Activated T-helper 9 cell treated with anti-CD3 and anti-CD28 coated beads, Interleukin-2, amount 50 U/mL, for 16 hours (primary cell): Measurements from ENCODE around the gene PEX1.
"Not testable (repeated sequence)": the region's sequence is repeated elsewhere in the genome, so short reads cannot be mapped to it uniquely, and the experiment has no call there.

Source experiments
- DNase-seq: peaks from one replicate; pipeline ENCODE4 v3.0.0-alpha.2; 2020; ENCODE audit warnings: low read depth

PEX1 gene

DNA sequence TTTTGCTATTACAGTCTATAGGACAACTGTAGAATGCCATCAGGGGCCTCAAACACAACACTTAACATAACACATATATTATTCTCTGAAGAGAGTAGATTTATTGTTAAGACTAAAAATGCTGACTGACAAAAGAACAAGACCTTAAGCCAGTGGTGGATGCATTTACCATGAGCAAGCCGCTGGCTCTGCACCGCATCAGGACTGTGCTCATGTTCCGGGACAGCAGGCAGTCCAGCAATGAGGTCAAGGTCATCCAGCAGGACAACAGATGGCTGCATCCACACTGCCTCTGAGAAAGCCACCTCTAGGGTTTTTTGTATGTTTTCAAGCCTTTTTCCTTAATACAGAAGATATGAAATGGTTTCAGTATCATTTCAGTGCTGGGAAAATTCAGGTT lies 23.8 kb downstream of the PEX1 start:
- DNase-seq = no peak

DNA sequence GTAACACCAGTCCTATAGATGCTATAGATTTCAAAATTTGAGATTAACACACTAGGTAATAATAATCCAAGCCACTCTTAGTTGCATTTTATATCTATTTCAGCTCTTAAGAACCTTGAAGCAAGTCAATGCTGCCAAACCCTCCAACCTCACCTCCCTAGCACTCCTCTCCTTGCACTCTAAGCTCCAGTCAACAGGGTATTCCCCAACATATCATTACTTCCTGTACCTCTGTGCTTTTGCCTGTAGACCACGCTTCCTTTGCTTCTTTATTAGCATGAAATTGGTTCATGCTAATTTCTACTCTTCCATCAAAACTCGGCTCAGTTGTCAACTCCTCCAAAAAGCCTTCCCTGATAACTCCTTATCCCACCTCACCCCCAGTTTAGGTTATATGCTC lies 24.6 kb downstream of the PEX1 start:
- DNase-seq = no peak

DNA sequence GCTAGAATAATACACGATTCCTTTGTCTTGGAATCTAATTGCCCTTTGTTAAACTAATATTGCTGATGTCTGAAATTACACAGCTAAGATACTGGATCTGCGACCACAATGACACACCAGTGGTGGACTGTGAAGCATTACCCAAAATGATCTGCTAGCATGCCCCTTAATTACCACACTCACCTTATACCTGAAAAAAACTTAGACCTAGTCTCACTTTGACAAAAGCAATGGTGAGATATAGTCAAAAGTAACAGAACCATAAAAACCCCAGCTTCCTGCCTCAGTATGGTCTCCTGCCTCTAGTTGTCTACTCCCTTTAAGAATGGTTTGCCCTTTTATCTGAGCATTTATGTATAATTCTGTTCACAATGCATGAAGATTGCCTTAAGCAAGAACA lies 29.8 kb downstream of the PEX1 start:
- DNase-seq = no peak

DNA sequence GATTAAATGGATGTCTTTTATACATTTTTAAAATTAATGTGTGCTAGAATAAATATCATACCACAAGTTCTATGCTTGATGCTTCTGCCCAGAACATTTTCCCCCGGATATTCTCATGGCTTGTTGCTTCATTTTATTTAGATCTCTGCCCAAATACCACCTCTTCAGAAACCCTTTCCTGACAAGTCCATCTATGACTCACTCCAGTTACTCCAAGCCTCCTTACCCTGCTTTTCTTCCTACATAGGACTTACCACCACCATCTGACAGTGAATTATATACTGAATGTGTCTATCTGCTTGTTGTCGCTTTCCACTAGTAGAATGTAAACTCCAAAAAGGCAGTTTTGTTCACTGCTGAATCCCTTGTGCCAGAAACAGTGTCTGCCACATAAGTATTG lies 31.4 kb downstream of the PEX1 start:
- DNase-seq = no peak

DNA sequence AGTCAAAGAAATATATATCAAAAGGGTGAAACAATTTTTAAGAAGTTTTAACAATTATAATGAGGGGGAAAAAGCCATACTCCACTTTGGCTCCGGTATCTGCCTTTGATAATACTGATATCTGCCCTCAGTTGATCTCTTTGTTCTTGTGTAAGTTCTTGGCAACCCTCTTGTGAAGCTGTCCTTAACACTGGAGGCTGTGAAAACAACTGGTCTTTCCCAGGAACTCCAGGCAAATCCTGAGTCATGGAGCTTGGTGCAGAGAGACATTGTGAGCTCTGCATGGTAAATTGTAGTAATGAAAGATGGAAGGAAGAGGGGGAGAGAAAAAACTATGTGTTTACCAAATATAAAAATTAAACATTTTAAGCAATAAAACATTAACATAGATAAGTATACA lies 38.7 kb downstream of the PEX1 start:
- no peak for DNase-seq

DNA sequence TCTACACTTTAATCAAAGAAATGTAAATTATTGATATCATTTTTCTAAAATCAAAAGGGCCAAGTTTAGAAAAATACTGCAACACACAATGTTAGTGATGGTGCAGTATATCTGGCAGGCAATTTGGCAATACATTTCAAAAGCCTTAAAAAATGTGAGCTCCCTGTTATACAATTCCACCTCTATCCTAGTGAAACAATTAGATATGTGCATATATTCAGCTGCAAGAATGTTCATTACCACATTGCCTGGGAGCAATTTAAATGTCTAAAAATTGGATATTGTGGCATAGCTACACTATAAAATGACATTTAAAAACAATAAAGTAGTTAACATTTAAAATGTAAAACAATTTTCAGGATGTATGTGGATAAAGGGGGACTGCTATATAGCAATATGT lies 40.5 kb downstream of the PEX1 start:
- DNase-seq = no peak

DNA sequence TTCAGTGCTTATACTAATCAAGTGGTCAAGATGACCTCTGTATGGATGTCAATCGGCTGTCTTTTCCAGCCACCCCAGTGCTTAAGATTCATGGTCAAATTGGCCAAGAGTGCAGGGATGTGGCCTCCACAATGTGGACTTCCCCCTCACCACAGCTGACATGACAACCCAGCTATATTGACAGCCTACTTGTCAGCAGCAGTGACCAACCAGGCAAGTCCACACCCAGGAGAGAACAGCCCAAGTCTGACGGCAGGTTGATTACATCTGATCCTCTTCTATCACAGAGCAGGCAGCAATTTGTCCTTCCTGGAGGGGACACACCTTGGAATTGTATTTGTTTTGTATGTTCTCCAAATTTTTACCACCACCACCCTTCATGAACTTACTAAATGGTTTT lies 42.3 kb downstream of the PEX1 start:
- DNase-seq = no peak

DNA sequence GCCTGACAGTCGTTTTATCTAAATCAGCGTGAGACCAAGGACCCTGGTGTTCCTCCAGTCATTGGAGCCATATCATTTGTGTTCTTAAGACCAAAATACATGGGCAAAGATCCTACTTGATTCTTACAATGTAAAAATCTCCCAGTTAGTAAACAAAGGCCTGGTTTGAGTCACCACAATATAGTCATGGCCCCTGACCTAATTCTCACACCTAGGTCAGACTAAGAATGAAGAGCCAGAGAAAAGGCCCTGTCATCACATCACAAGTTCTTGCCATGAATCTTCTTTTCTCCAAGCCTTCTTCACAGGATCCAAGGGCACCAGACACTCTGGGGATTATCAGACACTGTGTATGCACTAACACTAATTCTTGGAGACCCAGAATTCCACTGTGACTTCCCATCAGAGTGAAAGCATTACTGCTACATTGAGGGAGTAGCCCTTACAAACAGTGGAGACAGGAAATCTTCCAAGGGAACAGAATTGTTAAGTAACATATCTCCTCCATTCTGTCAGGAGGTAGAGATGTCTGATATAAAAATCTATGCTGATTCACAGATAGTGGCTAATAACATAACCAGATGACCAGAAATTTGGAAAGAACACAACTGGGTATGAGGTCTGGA lies 42.9 kb downstream of the PEX1 start:
- no peak for DNase-seq

DNA sequence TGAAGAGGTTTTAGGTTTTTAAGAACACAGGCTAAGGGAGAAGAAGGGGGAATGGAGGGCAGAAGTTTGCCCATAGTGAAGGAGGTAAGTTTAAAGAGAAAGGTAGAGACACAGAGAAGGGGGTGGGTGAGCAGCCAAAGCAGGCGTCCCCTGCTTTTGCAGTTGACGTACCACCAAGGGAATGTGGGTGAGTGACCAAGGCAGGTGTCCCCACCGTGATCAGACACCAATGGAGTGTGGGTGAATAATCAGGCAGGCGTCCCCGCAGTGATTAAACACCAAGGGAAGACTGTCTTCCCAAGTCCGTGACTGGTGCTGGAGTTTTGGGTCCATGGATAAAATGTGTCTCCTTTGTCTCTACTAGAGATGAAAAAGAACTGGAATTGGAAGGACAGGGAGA lies 44.1 kb downstream of the PEX1 start:
- not testable (repeated sequence) for DNase-seq

DNA sequence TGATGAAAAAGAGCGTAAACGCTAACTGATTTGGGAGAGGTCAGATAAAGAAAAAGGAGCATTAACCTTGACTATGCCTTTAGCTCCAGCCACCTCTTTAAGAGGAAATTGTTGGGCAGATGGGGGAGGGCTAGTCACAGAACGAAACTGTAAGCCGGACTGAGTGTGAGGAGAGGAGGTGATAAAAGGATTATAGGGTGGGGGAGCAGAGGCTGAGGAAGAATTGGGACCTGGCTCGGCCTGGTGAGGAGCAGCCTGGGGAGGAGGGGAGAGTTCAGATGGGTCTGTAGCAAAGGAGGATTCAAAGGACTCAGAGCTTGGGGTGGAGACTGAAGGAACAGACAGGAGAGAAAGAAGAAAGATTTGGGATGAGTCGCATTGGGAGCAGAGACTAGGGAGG lies 44.7 kb downstream of the PEX1 start:
- DNase-seq = not testable (repeated sequence)

DNA sequence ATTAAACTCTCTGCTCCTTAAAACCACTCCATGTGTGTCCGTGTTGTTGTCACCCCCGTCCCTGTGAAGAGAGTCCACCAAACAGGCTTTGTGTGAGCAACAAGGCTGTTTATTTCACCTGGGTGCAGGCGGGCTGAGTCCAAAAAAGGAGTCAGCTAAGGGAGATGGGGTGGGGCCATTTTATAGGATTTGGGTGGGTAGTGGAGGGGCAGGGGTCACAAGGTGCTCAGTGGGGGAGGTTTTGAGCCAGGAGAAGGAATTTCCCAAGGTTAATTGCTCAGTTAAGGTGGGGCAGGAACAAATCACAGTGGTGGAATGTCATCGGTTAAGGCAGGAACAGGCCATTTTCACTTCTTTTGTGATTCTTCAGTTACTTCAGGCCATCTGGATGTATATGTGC lies 49.2 kb downstream of the PEX1 start:
- not testable (repeated sequence) for DNase-seq

DNA sequence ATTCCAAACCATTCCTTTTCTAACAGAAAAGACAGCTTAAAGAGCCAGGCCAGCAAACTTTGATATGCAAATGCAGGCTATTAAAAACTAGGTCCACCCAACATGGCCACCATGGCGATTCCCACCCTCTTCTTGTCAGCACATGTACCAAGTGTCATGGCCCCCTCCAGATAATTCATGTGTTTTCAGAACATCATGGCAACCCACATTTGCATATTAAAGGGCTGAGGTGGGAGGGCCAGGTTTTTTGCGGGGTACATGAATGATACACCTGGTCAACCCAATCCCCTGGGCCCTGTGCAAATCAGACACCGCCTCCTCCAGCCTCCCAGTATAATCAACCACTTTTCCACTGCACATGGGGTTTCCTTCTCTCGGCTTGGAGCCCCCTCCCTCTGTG lies 49.6 kb downstream of the PEX1 start:
- DNase-seq = no peak

DNA sequence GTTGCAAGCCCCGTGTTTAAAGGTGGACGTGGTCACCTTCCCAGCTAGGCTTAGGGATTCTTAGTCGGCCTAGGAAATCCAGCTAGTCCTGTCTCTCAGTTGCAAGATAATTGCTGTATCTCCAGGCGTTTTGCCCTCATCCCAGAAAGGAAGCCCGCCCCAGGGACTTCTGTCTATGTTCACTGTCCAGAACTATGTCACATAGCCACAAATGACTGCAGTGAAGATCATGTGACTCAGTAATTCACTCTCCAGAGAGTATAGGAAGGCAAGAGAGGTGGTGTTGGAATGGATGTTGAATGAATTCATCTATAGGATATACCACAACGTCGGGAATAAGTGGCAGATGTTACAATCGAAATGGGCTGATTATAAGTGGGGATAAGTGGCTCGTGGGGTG lies 50.2 kb downstream of the PEX1 start:
- DNase-seq = no peak

DNA sequence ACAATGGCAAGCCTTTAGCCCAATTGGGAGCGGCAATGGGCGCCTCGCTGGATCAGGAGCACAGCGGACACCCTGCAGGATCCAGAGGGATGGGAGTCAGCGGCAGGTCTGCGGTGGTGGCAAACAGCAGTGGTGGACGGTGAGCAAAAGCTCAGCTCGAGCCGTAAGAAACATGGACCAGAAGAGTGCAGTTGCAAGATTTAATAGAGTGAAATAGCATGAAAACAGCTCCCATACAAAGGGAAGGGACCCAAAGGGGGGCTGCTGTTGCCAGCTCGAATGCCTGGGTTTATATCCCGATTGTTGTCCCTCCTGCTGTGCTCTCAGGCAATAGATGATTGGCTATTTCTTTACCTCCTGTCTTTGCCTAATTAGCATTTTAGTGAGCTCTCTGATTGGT lies 50.6 kb downstream of the PEX1 start, which contains the start of gene ERVW-1:
Gene ERVW-1, minus strand, starts transcription at position 266 of the 400 bp plus-strand sequence. CDS start 7,565 bp downstream, outside the sequence.
- not testable (repeated sequence) for DNase-seq

DNA sequence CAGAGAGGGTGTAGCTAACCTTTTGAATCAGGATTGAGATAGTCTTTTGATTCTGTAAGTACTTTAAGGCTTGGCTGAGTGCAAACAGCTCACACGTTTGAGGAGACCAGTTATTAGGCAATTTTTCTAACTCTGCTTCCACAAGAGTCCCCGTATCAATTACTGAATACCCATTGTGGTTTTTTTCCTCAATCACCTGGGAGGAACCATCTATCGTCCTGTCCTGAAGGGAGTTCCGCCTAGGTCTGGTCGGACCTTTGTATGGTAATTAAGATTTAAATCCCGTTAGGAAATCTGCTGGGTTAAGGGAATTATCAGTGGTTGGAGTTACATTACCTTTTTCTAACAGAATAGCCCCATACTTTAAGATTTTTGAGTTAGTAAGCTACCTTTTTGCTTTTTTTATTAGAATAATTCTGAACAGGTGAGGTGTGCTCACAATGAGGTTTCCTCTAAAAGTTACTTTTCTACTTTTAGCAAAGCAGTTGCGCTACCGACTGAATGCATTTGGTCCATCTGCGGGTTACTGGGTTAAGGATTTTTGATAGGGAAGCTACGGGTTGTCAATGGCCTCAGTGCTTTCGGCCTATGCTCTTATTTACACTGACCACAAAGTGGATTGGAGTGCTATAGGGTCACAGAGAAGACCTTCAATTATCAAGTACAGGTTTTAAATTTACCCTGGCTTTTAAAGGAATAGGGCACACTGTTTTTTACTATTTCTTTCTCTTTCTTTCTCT lies 52.3 kb downstream of the PEX1 start:
- DNase-seq = not testable (repeated sequence)

DNA sequence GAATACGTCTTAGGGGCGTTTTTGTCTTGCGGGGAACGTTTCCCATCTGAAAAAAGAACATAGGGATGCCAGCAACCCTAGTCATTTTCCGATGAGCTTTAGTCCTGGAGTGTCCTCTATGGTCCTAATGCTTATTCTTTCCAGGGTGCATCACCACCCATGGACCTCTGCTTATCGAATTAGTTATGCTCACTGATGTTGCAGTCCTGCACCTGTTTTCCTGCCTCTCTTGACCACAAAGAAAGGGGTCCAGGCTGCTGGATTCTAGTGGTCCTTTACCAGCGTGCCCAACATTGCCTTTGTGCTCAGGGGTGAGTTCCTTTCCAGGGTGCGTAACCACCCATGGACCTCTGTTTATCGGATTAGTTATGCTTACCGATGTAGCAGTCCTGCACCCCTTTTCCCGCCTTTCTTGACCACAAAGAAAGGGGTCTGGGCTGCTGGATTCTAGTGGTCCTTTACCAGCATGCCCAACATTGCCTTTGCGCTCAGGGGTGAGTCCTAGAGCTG lies 53.0 kb downstream of the PEX1 start:
- not testable (repeated sequence) for DNase-seq

DNA sequence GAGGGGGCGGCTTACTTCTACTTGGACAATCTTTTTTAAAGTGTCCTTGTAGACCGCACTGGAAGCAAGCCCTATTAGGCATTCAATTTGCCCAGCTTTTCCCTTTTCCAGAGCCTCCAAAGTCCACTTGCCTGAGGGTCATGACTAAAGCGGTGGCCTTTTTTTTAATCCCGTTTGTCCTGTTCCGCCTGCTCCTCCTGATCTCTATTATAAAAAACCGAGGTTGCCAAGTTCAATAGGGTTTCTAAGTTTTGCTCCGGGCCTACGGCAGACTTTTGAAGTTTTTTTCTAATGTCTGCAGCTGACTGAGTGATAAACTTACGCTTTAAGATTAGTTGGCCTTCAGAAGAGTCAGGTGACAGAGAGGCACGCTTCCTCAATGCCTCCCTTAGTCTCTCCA lies 54.3 kb downstream of the PEX1 start:
- DNase-seq = not testable (repeated sequence)

DNA sequence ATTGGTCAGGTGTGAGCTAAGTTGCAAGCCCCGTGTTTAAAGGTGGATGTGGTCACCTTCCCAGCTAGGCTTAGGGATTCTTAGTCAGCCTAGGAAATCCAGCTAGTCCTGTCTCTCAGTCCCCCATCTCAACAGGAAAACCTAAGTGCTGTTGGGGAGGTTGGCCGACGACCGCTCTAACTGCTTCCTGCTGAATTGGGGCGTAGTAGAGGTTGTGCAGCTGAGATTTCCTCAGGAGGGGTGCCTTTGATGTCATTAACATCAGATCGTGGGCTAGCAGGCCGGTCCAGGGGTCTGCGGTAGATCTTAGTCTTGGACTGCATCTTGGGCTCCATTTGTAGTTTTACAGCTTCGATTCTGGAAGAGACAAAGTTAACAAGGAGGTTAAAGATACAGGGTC lies 59.7 kb downstream of the PEX1 start:
- DNase-seq = not testable (repeated sequence)

DNA sequence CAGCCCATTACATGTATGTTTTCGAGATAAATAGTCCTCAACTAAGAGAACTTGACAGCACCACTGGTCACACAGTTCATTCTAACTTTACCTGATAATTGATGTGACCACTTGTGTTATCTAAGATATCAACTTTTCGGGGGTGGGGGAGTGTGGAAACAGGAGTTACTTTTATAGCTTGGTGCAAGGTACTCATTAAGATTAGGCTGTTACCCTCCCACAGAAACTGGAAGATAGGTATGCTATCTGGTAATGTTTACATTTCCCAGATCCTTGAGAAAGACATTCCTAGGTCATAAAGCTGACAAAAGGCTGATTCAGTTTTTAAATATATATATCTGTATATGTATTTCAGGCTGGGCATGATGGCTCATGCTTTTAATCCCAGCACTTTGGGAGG lies 61.6 kb downstream of the PEX1 start:
- no peak for DNase-seq

DNA sequence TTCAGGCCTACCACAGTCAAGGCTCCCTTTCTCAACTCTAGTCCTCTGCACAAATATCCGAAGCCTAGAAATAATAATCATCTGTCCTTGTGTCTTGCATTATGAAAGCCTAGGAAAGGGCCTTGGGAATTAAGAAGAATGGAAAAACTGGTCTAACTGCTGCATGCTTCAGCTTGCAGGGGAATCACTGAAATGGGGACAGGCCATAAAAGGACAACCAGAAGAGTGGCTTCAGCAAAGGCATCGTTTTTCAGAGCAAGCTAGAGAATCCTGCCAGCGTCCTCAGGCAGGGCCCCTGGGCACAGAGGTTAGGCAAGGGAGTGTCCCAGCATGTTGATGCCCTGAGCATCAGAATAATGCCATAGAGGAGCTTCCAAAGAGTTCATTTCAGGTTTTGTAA lies 63.8 kb downstream of the PEX1 start:
- no peak for DNase-seq

DNA sequence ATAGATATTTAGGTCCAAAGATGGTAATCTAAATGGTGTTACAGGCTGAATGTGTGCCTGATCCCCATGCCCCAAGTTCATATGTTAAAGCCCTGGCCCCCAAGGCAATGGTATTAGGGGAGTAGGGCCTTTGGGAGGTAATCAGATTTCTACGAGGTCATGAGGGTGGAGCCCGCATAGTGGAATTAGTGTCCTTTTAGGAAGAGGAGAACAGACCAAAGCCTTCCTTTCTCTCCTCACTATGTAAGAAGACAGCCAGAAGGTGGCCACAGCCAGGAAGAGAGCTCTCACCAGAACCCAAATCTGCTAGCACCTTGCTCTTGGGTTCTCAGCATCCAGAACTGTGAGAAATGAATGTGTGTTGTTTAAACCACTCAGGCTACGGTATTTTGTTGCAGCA lies 65.8 kb downstream of the PEX1 start:
- no peak for DNase-seq

DNA sequence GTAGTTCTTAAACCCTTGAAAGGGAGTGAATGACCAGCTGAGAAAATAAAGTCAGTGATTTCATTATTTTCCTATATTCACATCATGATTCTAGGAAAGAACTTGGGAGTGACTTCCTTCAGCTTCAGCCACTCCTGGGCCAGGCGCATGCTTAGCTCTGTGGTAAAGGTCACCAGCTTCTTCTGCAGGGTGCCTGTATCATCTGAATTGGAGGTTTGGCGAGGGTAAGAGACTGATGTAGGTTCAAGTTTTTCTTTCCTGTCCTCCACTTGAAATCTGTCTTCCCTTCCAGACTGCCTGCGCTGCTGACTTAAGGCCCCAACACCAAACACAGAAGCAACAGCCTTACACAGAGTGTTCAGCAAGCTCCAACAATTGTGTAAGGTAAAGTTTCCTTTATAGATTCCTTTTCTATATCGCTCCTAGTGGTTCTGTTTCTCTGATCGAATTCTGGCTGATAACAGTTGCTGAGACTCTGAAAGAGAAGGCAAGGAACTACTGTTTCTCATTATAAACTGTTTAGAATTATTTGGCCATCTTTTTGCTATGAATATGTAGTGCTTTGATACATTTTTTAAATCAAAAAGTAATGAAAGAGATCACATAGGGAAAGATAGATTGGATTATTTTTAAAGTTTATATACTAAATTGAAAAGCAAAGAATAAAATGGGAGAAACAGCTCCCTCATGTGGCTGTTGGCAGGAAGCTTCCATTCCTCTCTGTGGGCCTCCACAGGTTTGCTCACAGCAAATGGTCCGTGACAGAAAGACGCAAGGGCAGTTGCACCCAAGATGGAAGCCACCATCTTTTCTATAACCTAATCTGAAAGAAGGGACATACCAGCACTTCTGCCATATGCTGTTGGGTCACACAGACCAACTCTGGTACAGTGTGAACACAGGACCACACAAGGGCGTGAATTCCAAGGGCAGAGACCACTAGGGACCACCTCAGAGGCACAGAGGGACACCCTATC lies 67.0 kb downstream of the PEX1 start:
- no peak for DNase-seq
